HG03520 (cell line): ENCODE measurements around the gene ELOVL5.
"Not testable (repeated sequence)": the region's sequence is repeated elsewhere in the genome, so short reads cannot be mapped to it uniquely, and the experiment has no call there.

ENCODE experiments used
- ATAC-seq: cut with Tn5 transposase; IDR thresholded peaks from one replicate; pipeline ENCODE4 v1.9.1; 2021; ENCODE audit warnings: mild to moderate bottlenecking, moderate library complexity; ENCODE audit not compliant: unreplicated experiment

ELOVL5 gene

DNA sequence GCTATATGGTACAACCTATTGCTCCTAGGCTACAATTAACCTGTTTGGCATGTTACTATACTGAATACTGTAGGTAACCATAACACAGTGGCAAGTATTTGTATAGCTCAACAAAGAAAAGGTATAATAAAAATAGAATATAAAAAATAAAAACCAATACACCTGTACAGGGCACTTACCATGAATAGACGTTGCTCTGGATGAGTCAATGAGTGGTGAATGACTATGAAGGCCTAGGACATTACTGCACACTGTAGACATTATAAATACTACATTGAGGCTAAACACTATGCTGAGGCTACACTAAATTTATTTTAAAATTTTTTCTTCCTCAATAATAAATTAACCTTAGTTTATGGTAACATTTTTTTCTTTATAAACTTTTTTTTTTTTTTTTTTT is 18.6 kb downstream of the ELOVL5 start:
- no peak for ATAC-seq

DNA sequence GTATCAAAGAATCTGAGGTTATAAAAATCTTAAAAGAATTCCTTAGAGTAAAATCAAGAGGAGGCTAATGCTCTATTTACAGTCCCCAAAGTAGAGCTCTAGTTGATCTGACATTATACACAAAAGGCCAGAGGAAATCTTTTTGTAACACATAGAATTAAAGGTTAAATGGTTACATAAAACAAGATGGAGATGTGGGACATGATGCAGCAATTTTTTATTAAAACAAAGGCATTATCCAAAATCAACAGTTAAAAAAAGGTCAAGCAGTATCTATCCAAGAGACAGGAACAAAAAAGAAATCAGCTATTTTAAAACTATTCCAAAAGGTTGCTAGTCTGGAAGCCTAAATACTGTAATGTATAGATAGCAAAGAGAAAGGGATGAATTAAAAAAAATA is 20.4 kb downstream of the ELOVL5 start:
- ATAC-seq: no peak

DNA sequence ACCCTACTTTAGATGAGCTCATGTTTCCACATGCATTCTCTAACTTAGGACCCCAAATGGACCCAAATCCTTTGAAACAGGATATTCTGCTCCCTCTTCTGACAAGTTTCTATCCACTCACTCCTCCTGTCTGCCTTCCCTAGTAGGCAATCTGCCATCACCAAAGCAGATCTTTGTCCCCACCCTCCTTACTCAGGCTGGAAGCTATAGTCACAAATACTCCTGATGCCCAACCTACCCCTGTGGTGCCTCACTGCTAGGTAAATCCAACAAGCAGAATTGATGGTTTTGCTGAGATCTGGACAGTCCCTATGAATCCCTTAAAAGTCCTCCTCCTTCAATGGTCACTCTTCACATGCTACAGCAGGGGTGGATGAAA is 21.7 kb downstream of the ELOVL5 start:
- ATAC-seq: no peak

DNA sequence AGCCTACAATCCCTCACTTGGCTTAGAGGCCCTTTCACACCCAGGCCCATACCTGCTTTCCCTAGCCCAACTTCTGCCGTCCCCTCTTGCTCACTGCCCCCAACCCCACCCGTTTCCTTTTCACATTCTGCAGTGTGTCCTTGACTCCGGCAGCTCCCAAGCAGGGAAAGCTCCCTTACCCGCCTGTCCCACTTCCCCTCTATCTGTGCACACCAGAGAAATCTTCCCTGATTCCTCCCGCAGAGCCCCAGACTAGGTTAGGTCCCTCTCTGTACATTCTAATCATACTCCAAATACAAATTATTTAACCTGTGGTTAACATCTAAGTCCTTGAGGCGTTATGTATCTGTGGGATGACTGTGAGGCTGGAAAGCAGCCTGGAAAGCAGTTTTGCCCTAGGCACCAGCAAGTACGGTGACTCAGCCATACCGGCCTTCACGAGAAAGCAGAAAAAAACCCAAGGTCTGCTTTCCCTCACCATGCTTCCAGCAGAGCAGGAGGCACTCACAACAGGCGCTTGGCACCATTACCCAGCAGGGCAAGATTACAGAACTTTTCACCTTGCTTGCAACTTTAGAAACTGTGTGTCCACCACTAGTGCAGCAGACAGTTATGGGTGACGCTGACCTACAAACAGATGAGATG is 22.3 kb downstream of the ELOVL5 start:
- no peak for ATAC-seq

DNA sequence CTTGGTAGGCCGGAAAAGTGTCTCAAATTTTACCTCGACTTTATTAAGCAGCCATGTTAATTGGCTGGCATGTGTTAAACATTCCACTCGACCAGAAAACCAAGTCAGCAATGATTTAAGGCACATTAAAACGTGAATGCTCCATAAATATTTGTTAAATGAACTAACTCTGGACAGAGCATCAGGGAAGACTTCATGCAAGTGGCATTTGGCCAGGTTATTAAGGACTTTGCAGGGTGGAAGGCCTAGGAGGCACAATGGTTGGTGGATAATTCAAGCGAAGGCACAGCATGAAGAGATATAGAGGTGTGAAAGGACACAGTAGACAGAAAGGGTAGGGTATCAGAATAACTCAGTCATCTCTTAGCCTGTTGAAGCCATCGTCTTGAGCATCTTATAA is 23.0 kb downstream of the ELOVL5 start:
- ATAC-seq: no peak

DNA sequence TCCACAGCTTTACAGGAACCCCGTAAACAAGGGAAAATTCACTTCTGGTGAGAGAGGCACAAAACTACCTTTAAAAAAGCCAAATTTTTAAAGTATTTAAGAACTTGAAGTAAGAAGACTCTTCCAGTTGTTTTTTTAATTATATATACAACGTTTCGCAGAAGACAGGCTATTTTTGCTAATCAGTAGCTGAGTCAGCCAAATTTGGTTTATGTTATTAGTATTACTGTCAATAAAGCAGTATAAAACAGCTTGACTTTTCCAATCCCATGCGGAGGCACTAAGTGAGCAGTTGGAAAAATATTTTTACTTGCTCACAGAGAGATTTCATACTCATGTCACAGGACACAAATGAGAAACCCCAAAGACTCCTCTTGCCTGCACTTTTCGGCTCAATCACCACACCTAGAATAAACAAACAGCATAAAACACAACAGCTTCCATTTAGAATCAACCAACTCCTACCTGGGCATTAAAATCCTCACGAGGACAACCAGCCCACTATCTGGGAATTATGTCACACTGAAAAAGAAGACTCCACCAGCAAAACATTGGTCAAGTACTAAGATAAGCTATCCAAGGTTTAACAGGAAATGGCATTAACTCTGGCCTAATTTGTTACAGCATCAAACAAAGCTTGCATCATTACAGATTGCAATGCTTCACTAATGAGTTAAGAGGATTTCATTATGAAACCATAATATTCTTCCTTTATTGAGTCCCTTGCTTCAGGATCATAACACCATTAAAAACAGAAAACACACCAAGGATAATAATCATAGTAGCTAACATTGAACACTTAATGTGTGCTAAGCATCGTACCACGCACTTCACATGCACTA is 26.3 kb downstream of the ELOVL5 start:
- ATAC-seq: no peak

DNA sequence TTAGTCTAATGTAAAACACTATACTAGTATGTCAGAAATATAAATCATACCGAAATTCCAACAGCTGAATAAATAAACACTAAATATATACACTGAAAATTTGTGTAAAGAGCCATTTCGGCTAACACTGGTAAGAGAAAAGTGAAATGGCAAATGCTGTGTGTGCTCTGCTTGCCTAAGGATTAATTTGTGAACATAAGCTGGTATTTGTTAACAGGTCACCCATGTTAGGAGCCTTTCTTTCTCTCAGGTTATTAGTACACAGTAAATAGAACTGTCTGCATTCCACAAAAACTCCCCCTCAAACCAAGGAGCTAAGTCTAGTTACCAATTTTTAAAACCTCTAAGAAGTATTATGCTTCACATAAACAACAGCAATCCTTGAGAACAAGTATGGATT is 27.0 kb downstream of the ELOVL5 start:
- no peak for ATAC-seq

DNA sequence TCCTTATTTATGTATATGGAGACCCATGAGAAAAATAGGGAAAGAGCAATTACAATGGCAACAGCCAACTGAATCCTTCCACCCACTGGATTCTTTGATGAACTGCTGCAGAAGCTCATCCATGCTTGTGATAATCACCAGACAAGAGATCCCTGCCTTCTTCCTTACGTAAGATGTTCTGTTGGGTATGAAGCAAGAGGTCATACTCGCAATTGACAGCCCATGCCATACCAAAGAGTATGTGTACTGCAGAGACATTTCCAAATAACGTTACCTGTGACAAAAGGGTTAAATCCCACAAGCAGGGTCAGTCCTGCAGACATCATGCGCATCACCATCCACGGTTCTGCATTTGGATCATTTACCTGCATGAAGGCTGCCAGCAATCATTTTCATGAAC is 27.8 kb downstream of the ELOVL5 start:
- no peak for ATAC-seq

DNA sequence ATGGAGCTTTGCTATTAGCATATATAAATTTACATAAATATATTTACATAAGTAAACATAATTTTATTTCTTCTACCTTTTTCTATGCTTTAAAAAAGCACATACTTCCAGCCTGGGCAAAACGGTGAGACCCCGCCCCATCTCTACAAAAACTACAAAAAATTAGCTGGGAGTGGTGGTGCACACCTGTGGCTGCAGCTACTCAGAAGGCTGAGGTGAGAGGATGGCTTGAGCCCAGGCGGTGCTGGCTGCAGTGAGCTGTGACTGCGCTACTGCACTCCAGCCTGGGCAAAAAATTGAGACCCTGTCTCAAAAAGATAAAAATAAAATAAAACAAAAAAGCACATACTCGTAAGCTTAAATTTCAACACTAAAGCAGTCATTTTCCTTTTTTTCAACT is 30.3 kb downstream of the ELOVL5 start:
- ATAC-seq: no peak

DNA sequence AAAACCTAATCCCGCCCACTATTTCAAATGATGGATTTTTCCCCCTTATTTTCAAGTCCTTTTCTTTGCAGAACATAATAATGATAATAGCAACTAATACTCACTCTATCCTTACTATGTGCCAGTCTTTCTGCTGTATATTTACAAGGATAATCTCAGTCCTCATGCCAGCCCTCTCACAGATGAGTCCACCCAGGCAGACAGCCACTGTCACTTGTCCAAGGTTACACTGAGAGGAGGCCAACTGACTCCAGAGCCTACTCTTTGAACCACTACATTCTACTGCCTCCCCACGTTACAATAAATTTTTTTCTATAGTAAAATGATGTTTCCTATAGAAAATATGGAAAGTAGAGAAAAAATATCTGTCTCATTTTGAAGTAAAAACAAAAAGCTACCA is 30.9 kb downstream of the ELOVL5 start:
- no peak for ATAC-seq

DNA sequence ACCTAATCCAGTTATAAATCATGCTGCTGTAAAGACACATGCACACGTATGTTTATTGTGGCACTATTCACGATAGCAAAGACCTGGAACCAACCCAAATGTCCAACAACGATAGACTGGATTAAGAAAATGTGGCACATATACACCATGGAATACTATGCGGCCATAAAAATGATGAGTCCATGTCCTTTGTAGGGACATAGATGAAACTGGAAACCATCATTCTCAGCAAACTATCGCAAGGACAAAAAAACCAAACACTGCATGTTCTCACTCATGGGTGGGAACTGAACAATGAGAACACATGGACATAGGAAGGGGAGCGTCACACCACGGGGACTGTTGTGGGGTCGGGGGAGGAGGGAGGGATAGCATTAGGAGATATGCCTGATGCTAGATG is 31.5 kb downstream of the ELOVL5 start:
- not testable (repeated sequence) for ATAC-seq

DNA sequence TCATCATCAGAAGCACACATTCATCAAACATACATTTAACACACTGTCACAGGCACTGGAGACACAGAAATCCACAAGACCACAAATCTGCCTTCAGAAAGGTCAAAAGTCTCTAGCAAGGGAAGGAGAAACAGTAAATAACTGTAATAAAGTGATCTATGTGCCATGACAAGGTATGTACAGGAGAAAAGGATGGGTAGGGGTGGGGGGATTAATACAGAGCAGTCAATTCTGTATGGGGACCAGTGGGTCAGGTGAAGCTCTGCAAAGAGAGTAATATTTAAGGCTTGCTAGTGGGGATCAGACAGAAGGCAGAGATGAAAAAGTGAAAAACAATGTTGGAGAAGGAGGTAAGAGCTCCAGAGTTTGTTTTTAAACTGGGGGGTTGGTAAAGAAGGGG is 32.6 kb downstream of the ELOVL5 start:
- no peak for ATAC-seq

DNA sequence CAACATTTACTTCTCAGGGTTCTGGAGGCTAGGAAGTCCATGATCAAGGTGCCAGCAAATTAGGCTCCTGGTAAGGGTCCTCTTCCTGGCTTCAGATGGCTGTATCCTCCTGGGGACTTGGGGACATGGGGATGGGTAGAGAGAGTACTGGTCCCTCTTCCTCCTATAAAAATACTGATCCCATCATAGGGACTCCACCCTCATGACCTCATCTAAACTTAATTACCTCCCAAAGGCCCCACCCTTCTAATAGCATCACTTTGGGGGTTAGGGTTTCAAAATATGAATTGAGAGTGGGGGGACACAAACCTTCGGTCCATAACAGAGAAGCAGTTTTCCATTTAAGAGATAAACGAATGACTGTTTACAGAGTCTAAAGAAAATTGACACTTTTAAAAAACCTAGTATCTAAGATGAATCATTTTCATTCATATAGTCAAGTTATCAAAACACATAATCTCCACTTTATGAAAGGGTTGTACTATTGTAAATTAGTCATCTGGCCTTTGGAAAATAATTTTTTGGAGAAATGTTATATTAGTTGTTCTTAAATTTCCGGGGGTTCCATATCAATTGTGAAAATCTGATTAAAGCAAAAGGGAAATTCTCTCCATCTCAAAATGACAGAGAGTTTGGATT is 33.5 kb downstream of the ELOVL5 start:
- ATAC-seq: no peak

DNA sequence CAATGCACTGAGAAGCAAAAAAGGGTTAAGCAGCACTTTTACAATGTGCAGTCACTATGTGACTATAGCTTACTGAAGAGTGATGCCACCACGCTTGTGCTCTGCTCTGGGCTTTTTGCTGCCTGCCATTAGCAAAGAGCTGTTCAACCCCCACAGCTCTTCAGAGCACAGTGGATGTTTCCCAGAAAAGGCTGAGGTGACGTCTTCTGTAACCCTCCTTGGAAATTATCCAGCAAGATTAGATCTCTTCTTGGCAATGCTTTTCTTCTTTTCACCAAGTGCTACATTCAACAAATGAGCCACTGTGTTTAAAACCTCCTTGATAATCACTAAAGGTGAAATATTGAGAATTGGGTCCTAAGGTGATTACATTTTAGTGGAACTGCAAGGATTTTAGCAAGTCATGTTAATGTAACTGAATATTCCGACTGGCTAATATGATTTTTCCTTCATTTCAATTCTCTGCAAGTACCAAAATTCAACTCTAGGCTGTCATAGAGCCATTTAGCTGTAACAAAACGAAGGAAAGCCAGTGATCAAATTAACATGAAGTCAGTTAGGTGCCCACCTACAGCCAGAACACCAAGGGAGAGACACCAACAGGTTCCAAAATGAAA is 34.9 kb downstream of the ELOVL5 start:
- no peak for ATAC-seq

DNA sequence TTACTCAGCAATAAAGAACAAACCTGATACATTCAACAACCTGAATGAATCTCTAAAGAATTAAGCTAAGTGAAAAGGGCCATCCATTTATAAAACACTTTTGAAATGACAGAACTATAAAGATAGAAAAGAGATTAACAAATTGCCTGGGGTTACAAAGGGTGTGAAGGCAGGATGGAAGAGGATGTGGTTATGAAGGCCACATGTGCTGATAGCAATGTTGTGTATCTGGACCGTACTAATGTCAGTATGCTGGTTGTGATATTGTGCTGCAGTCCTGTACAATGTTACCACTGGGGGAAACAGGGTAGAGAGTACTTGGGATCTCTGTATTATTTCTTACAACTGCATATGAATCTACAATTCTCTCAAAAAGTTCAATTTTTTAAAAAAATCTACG is 36.4 kb downstream of the ELOVL5 start:
- no peak for ATAC-seq

DNA sequence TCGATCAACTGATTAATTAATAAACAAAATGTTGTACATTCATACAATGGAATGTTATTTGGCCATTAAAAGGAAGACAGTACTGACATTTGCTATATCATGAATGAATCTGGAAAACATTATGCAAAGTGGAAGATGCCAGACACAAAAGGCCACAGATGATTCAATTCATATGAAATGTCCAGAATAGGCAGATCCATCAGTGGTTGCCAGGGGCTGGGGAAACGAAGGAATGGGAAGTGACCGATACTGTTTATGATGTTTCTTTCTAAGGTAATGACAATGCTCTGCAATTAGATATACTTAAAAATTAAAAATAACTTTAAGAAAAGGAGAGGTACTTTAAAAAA is 37.2 kb downstream of the ELOVL5 start:
- no peak for ATAC-seq

DNA sequence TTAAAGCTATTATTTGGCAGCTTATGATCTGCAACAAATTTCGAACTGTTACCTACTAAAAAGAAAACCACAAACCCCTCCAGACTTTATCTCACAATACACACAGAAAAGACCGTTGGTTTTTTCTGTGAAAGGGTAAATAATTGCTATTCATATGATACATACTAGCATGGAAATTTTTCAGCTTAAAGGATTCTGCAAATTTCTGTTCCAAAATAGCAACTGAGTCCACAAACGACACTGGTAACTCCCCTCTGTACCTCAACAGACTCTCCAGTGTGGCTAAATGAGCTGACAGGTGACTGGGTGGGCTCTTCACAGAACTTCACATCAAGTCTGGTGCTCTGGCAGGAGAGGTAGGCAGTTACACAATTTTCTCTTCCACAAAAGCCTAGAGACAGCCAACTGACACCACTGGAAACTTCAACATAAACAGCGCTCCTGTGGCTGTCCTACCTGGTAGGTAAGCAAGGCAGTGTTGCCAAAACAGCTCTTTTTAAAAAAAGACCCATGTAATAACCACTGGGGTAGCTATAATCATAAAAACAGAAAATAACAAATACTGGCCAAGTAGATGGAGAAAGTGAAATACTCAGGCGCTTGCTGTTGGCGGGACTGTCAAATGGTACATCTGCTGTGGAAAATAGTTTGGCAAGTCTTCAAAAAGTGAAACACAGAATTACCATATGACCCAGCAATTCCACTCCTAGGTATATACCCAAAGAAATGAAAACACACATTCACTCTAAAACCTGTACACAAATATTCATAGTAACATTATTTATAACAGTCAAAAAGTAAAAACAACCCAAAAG is 37.8 kb downstream of the ELOVL5 start:
- no peak for ATAC-seq

DNA sequence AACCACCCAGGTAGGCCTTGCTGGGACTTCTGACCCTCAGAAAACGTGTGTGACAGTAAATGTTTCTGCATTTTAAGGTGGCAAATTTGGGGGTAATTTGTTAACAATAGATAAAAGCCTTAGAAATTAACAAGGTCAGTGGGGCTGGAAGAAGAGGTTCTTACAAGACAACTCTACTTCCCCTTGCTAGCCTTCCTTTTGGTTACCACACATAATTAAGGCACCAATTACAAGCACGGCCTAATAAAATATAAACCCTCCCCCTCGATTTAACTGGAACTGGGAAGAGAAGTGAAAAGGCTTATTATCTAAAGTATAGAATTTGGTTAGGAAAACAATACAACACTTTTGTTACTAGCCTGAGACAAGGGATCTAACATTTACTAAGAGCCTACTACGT is 38.8 kb downstream of the ELOVL5 start:
- ATAC-seq: no peak

DNA sequence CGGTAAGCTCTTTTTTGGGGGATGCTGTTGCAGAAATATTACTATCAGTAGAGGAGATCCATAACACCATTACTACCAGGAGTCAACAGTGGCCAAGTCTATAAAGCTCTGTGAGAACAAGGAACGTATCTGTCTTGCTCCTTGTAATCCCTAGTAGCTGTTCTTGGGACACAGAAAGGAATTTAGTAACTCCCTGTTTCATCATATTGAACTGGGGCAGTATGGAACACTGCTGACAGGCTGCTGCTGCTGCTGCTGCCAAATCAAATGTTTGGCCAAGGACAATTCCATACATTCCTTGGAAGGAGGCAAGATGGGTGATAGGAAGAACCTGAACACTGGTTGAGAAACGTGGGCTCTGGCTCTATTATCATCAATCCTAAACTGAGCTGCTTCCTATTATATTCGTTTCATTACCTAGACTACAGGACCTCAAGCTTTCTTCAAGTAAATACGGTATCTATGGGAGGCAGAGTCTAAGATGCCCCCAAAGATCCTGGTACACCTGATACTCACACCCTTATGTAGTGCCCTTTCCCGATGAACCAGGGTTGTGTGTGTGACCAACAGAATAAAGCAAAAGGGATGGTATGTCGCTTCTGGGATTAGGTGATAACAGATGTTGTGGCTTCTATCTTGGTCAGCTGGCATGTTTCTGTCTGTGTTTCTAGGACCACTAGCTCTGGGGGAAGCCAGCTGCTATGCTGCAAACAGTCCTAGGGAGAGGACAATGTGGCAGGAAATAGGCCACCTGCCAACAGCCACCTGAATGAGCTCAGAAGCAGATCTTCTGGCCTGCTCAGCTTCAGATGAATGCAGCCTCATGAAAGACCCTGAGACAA is 39.5 kb downstream of the ELOVL5 start:
- ATAC-seq: peak; percentile 61

DNA sequence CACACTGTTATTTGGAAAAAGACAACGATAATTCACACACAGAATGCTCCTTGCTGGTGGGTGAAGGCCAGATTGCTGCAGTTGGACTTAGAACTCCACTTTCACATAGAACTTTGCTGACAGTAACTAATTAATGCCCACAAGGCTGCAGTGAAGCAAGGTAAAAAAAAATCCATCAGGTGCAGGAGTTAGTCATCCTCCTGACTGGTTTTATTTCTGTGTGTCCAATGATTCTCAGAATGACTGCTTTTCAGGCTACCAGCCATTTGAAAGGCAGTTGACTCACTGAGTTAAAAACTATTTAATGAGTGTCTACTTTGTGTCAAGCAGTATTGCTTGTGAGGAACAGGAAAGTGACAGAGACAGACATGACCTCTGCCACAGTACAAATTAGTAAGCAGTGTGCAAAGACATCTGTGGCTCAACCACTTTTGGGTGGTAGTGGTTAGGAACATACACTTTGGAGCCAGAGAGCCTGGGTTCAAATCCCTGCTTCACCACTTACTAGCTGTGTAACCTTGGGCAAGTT is 41.9 kb downstream of the ELOVL5 start:
- ATAC-seq: peak; percentile 66
